Measurements from ENCODE around the gene FSIP1.
A peak's percentile ranks its signal among the peaks of the same experiment; 100 is the strongest.

Gene FSIP1

GRCh38 chr15:39663704-39664250 is 118.9 kb downstream of the FSIP1 start:
- no peak for DNase-seq (ENCODE audit: low read depth)
- H3K4me3 ChIP-seq (ENCODE audit: low read length): no peak overlapping the region
- TF ChIP-seq, protein P1, sequence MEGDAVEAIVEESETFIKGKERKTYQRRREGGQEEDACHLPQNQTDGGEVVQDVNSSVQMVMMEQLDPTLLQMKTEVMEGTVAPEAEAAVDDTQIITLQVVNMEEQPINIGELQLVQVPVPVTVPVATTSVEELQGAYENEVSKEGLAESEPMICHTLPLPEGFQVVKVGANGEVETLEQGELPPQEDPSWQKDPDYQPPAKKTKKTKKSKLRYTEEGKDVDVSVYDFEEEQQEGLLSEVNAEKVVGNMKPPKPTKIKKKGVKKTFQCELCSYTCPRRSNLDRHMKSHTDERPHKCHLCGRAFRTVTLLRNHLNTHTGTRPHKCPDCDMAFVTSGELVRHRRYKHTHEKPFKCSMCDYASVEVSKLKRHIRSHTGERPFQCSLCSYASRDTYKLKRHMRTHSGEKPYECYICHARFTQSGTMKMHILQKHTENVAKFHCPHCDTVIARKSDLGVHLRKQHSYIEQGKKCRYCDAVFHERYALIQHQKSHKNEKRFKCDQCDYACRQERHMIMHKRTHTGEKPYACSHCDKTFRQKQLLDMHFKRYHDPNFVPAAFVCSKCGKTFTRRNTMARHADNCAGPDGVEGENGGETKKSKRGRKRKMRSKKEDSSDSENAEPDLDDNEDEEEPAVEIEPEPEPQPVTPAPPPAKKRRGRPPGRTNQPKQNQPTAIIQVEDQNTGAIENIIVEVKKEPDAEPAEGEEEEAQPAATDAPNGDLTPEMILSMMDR (IDR thresholded peaks at IDR 0.05; ENCODE audit: insufficient read depth, low read depth, low read length, missing control alignments): no peak

DNA sequence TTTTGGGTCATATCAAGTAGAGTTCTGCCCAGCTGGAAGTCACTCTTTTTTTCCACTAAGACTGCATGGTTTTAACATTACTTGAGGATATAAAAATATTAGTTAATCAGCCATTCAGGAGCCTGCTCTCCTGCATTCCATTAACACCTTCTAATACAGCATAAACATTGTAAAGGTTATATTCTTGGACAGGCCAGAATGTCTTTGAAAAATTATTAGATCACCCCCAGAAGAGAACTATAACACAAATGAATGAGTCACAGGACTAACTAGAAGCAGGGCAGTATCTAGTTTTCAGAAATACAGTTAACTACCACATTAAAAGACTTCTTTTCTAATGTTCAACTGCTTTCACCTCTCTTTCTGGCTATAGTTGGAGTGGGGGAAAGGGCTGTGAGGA is 120.9 kb downstream of the FSIP1 start:
- TF ChIP-seq, protein P1 (IDR thresholded peaks at IDR 0.05; ENCODE audit: insufficient read depth, low read depth, low read length, missing control alignments): no peak
- H3K4me3 ChIP-seq (ENCODE audit: low read length): no peak overlapping the region
- DNase-seq (ENCODE audit: low read depth): peak; percentile 49

GRCh38 chr15:39658740-39659139 is 123.9 kb downstream of the FSIP1 start:
- TF ChIP-seq, protein P1 (IDR thresholded peaks at IDR 0.05; ENCODE audit: insufficient read depth, low read depth, low read length, missing control alignments): no peak
- no peak overlapping the region for H3K4me3 ChIP-seq (ENCODE audit: low read length)
- no peak for DNase-seq (ENCODE audit: low read depth)

DNA sequence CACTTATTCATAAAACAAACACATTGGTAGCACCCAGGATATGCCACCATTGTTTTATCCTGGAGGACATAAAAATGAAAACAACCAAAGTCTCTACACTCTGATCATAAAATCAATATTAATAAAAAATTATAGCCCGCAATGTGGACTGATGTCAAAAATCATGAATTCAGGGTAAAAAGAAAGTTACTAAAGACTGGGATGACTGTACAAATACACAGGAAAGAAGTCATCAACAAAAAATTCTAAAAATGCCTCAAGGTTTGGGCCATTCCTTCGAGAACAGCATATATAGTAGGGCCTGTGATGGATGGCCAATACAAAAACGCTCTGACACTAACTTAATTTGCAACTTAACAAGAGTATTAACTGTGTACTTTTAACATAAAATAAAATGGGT is 125.0 kb downstream of the FSIP1 start:
- peak; percentile 15 for DNase-seq (ENCODE audit: low read depth)
- TF ChIP-seq, protein P1 (IDR thresholded peaks at IDR 0.05; ENCODE audit: insufficient read depth, low read depth, low read length, missing control alignments): no peak
- H3K4me3 ChIP-seq (ENCODE audit: low read length): no peak overlapping the region

DNA sequence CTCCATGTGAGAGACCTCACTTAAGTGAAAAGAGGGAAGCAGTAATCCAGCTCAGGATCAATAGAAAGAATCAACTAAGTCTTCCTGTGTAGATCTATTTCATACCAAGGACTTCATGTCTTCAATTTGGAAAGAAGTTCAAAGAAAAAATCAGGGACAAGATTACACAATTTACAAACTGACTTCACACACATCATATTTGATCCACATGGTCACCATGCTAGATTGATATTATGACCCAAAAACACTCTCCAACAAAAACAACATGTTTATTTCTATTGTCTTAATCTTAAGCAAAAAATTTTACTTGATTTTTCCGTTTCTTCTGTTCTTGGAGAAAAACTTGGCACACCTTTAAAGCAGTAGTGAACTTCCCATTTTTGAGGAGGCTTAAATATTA is 125.5 kb downstream of the FSIP1 start:
- H3K4me3 ChIP-seq (ENCODE audit: low read length): no peak overlapping the region
- TF ChIP-seq, protein P1 (IDR thresholded peaks at IDR 0.05; ENCODE audit: insufficient read depth, low read depth, low read length, missing control alignments): no peak
- no peak for DNase-seq (ENCODE audit: low read depth)

GRCh38 chr15:39654304-39654703 is 128.3 kb downstream of the FSIP1 start:
- no peak overlapping the region for H3K4me3 ChIP-seq (ENCODE audit: low read length)
- TF ChIP-seq, protein P1 (IDR thresholded peaks at IDR 0.05; ENCODE audit: insufficient read depth, low read depth, low read length, missing control alignments): no peak
- DNase-seq (ENCODE audit: low read depth): no peak

- DNase-seq (ENCODE audit: low read depth): no peak
- no peak overlapping the region for H3K4me3 ChIP-seq (ENCODE audit: low read length)
- TF ChIP-seq, protein P1 (IDR thresholded peaks at IDR 0.05; ENCODE audit: insufficient read depth, low read depth, low read length, missing control alignments): no peak
These were observed 130.8 kb downstream of the FSIP1 start for GRCh38 chr15:39651881-39652280.

Measured in epithelial cell of esophagus (primary cell).